CD4-positive, alpha-beta T cell treated with Interleukin-12 subunit alpha and Interleukin-12 subunit beta, for 1 hour (primary cell): Measurements from ENCODE around the gene ZNF587.
"Not testable (repeated sequence)": the region's sequence is repeated elsewhere in the genome, so short reads cannot be mapped to it uniquely, and the experiment has no call there.

ENCODE experiments used
- DNase-seq: peaks from one replicate; pipeline ENCODE4 v3.0.0-alpha.2; 2020

The ZNF587 gene

DNA sequence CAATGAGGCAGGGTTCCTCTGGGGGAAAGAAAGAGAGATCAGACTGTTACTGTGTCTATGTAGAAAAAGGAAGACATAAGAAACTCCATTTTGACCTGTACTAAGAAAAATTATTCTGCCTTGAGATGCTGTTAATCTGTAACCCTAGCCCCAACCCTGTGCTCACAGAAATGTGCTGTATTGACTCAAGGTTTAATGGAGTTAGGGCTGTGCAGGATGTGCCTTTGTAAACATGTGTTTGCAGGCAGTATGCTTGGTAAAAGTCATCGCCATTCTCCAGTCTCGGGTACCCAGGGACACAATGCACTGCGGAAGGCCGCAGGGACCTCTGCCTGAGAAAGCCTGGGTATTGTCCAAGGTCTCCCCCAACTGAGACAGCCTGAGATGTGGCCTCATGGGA lies 26.1 kb upstream of the ZNF587 start:
- DNase-seq: not testable (repeated sequence)

DNA sequence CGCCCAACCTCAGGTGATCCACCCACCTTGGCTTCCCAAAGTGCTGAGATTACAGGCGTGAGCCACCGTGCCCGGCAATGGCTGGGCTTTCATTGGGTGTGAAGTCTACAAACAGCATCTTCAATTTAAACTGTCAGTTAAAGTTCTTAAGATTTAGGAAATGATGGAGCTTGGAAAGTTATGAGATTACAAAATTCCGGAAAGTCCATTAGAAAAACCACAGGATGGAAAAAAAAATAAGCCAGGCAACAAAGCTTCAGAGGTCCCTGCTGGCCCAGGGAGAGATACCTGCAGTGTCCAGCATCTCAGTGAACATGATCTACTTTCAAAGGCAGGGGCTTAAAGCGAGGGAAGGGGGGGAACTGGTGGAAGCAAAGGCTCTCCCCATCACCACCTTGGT lies 24.1 kb upstream of the ZNF587 start:
- DNase-seq: no peak

DNA sequence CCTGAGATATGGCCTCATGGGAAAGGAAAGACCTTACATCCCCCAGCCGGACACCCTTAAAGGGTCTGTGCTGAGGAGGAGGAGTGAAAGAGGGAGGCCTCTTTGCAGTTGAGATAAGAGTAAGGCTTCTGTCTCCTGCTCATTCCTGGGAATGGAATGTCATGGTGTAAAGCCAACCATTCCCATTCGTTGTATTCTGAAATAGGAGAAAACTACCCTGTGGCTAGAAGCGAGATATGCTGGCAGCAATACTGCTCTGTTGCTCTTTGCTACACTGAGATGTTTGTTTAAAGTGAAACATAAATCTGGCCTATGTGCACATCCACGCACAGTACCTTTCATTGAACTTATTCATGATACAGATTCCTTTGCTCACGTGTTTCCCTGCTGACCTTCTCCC lies 20.3 kb upstream of the ZNF587 start:
- no peak for DNase-seq

DNA sequence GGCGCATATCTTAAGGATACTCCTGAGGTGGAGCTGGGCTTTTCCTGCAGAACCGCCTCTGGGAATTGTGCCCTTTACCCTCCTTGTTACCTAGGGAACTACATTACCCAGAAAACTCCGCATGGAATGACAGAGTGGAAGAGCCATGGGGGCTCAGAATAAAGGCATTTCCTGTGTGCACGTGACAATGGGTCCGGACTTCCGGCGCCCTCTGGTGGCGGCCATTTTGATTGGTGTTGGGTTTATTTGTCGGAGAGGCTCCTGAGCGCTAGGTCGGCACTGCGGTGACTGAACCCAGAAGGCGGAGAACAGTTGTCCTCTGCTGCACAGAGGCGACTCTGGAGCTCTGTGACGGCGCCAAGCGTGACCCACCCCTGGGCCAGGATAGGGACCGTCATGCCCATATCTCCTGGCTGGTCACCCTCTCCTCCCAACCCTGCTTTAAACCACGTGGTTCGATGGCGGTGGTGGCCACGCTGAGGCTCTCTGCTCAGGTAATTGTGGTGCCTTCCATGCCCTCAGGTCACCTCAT lies 19.5 kb upstream of the ZNF587 start, which contains the start of gene ZNF587B:
Gene ZNF587B (plus strand): TSS at position 229 of the 532 bp plus-strand sequence. CDS start 230 bp downstream, at position 459.
- DNase-seq: peak; percentile 44

DNA sequence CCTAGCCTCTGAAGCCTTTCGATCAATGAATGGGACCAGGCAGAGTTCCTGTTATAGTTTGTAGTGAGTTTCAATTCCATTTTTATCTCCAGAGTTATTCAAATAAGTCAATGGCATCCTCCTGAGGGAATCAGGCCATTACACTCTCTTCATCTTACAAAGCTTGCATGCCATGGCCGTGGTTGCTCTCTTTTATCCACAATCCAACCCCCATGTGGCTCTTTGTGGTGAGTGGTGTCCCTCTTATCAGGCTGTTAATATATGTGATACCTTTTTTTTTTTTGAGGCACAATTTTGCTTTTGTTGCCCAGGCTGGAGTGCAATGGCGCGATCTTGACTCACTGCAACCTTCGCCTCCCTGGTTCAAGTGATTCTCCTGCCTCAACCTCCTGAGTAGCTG lies 12.7 kb upstream of the ZNF587 start:
- DNase-seq: not testable (repeated sequence)

DNA sequence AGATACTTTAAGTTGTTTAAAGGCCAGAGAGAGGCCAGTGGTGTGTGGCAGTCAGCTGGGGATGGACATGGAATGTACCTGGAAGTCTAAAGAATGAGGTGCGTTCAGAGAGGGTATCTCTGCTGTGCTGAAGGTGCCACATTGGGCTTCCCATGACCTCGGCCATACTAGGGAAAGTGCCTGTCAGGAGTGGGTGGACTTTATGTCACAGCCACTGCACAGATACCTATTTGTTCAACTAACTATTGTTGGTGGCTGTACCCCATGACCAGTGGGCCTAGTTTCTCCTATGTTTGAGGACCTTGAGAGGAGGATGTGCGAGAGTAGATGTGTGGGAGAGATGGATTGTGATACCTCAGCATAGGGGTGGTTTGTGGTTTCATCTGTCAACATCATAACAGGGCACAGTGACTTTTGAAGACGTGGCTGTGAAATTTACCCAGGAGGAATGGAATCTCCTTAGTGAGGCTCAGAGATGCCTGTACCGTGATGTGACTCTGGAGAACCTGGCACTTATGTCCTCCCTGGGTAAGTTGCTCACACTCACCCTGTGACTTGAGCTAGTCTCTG lies 11.0 kb upstream of the ZNF587 start:
- not testable (repeated sequence) for DNase-seq

GRCh38 chr19:57841122-57841763 lies 8.4 kb upstream of the ZNF587 start:
- no peak for DNase-seq

DNA sequence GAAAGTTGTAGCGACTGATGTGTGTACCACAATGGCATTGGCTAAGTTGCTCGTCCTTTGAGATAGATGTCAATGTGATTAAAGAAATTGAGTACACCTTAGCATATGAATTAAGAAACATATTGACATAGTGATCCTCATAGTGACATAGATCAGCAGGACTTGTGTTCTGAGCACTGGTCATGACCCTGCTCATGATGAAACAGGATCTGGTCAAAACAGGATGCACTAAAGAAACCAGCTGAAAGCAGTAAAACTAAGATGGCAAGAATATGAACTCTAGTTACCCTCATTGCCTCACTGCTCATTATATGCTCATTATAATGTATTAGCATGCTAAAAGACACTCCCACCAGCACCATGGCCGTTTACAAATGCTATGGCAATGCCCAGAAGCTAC lies 2.5 kb upstream of the ZNF587 start:
- not testable (repeated sequence) for DNase-seq

DNA sequence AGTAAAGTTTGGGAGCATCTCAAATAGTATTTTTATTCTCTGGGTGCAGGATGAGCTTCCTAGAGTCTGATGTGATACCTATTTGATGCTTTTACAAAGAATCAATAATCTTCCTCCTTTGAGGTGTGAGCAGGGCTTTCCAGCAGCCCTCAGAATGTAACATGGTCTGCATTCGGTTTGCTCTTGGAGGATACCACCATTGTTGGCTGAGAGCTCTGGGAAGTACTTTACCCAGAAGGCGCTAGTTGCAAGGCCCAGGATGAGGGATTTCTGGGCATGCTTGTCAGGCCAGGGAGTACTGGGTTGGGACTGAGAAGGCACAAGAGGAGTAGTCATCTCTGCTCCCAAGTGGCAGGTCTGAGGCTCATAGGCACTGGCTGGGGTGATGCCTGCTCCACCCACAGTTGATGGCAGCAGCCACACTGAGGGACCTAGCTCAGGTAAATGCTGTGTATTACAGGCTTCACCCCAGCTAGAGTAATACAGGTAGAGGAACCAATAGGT lies 445 bp upstream of the ZNF587 start:
- DNase-seq: not testable (repeated sequence)

DNA sequence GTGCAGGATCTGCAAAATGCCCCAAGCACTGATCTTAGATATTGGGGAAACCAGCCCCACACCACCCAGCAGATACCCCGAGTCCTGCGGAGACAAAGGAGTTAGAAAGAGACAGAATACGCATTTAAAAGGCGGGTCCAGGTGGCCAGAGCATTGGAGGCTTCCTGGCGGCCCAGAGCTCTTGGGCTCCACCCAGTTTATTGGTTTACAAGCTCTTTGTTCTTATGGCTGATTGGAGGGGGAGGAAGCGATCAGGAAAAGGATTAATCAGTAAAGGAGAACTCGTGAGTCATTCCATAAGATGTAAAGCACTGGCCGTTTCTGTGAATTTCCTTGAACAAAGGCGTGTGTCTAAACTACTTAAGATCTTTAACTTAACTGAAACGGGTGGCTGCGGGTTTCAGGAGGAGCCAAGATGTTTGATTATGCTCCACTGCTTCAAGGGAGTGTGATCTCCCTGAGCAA lies 926 bp downstream of the ZNF587 start:
- peak; percentile 3 for DNase-seq

DNA sequence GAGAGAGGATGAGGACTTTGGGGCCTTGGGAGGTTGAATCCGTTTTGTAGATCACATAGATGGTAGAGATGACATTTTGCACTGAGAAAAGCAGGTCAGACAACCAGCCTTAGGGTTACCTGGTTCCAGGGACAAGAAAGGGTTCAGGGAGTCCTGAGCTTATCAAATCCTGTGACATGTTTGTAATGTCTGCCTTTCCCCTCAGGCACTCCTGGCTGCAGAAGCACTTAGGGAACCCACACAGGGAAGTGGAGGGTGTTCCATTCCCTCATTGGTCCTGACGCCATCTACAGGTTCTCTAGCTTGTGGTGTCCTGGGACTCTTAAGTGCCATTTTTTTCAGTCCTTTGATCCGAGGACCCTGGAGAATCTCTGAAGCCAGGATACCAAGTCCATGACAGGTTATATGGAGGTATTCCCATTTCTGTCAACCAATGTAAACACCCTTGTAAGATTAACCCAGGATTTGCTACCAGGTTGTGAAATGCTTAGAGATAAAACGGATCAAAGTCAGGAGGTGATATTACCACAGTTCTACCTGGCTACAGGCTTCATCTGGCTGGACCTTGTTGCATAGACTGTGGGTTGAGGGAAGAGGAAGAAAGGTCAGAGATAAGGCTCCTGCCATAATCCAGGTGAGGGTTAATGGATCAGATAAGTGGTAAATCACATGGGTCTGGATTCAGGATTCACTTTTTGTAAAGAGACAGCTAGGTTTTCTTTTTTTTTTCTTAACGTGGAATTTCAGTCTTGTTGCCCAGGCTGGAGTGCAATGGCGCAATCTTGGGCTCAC lies 2.3 kb downstream of the ZNF587 start:
- DNase-seq: not testable (repeated sequence)

GRCh38 chr19:57854117-57854516 lies 4.5 kb downstream of the ZNF587 start:
- DNase-seq: not testable (repeated sequence)

DNA sequence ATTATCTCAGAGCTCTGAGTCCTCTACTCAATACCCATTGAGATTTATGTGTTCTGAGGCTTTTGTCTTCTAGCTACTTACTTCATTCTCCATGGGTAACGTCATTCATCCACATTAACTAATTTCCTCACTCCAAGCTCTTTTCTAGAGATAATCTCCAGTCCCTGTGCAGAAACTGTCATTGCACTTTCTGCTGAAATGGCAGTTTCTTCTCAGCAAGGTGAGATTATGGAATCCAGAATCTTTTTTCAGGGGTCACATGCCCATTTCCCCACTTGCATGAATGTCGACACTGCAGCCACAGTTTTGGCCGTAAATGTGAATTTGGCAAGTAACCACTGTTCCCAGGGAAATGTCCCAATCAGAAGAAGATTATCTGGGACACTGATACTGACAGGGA lies 12.7 kb downstream of the ZNF587 start:
- DNase-seq: not testable (repeated sequence)

DNA sequence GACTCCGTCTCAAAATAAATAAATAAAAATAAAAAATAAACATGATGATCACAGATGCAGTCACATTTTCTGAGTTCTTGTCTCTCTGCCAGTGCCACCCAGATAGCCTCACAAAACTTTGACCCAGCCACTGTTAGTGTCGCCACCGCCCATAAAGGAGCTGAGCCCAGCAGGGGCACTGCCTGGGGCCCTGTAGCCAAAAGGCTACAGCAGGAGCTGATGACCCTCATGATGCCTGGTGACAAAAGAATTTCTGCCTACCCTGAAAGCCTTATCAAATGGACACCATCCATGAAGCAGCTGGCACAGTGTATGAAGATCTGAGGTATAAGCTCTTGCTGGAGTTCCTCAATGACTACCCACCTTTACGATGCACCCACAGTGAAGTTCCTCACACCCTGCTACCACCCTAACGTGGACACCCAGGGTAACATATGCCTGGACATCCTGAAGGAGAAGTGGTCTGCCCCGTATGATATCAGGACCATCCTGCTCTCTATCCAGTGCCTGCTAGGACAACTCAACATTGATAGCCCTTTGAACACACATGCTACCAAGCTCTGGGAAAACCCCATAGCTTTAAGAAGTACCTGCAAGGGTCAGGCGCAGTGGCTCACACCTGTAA lies 18.3 kb downstream of the ZNF587 start:
- no peak for DNase-seq

GRCh38 chr19:57869655-57870054 lies 20.0 kb downstream of the ZNF587 start:
- not testable (repeated sequence) for DNase-seq

DNA sequence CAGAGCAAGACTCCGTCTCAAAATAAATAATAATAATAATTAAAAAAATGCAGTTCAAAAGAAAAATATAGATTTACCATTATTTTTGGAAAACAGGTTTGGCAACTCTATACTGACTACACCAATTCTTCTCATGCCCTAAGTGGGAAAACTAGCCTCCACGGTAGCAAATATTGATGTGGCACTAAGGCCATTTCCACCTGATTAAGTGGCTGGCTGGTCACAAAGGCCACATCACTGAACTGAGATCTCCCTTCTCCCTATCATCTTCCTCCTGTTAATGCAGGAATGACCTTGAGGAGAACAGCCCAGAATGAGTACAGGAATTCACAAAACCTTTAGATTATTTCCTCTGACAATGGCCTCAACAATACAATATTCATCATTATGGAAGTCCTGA lies 20.6 kb downstream of the ZNF587 start:
- no peak for DNase-seq

GRCh38 chr19:57872450-57872849 lies 22.8 kb downstream of the ZNF587 start:
- DNase-seq: no peak

DNA sequence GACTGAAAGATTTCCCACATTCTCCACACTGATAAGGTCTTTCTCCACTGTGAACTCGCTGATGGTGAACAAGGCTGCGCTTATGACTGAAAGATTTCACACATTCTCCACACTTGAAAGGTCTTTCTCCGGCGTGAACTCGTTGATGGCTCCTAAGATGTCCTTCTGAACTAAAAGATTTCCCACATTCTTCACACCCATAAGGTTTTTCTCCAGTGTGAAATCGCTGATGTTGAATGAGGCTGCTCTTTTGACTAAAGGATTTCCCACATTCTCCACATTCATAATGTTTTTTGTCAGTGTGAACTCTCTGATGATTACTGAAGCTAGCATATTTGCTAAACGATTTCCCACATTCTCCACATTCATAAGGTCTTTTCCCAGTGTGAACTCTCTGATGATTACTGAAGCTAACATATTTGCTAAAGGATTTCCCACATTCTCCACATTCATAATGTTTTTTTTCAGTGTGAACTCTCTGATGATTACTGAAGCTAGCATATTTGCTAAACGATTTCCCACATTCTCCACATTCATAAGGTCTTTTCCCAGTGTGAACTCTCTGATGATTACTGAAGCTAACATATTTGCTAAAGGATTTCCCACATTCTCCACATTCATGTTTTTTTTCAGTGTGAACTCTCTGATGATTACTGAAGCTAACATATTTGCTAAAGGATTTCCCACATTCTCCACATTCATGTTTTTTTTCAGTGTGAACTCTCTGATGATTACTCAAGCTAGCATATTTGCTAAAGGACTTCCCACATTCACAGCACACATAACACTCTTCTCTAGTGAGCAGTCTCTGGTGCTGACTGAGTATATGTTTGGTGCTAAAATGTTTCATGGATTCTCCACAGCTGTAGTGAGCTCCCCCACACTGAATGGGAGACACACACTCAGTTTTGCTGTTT lies 24.5 kb downstream of the ZNF587 start:
- DNase-seq: not testable (repeated sequence)

- DNase-seq: no peak
Measured at GRCh38 chr19:57886046-57886445, 36.4 kb downstream of the ZNF587 start.

DNA sequence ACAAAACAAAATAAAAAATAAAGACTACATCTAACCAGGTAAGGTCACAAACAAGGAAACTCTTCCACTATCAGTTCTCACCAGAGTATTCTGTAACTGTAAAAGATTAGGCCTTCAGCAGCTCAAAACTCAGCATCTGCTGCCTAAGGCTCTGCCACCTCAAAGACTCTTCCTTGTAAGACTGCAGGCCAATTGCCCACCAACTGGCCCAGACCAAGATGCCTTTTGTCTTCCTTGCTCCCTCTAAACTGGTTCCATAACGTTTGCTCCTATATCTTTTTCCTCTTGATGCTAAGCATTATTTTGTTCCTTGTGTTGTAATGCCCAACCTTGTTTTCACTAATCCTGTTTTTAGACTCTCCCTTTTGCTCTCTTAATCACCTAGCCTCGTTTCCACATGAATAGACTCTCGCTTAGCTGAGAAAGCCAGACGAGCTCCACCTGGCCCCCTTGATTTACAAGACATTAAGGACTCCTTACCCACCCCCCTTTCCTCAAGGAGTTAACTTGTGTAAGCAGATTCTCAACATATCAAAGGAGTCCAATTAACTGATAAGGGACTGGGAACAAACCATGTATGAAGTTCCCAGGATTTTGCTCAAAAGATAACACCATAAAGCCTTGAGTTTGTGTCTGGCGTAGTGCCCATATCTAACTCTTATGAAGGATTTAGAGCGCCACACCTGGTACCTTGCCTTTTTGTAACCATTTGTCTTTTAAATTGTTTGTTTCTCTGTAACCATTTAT lies 37.7 kb downstream of the ZNF587 start:
- DNase-seq: no peak

GRCh38 chr19:57888107-57888559 lies 38.5 kb downstream of the ZNF587 start:
- no peak for DNase-seq
